Measurements from ENCODE around the gene RXRA. TPM values are rescaled to one million over a fixed set of nuclear protein-coding genes. Genes with fewer than 3 reads are reported as not detected.

Gene RXRA
- total RNA-seq, 1 experiment from 2014 or later = 29.9 TPM

DNA sequence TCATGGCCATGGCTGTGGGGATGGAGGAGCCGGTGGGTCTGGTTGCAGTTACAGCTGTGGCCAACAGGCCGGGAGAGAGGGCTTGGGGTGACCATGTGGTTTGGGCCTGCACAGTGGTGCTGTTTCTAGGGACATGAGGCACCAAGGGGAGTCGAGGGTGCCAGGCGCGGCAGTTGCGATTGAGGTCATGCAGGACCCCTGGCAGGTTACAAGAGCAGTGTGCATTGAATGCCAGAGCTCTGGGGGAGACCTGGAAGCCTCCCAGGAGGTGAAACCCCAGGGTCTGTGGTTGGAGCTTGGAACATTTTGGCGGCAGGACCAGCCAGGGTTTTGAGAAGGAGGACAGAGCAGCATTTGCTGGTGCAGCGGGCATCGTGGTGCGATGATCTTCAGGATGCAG, 21.7 kb downstream of the RXRA start:
- no peak overlapping the region for H3K4me3 Mint-ChIP-seq
- H4K5ac ChIP-seq (ENCODE audit: insufficient read length, low read depth, low read length) = no peak overlapping the region
- no peak overlapping the region for H3K56ac ChIP-seq (ENCODE audit: insufficient read length, low read depth, low read length)
- TF ChIP-seq, protein P1, sequence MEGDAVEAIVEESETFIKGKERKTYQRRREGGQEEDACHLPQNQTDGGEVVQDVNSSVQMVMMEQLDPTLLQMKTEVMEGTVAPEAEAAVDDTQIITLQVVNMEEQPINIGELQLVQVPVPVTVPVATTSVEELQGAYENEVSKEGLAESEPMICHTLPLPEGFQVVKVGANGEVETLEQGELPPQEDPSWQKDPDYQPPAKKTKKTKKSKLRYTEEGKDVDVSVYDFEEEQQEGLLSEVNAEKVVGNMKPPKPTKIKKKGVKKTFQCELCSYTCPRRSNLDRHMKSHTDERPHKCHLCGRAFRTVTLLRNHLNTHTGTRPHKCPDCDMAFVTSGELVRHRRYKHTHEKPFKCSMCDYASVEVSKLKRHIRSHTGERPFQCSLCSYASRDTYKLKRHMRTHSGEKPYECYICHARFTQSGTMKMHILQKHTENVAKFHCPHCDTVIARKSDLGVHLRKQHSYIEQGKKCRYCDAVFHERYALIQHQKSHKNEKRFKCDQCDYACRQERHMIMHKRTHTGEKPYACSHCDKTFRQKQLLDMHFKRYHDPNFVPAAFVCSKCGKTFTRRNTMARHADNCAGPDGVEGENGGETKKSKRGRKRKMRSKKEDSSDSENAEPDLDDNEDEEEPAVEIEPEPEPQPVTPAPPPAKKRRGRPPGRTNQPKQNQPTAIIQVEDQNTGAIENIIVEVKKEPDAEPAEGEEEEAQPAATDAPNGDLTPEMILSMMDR (conservative IDR thresholded peaks at IDR 0.05) = no peak
- H3K9me3 Mint-ChIP-seq = no peaks in the 10 kb centered on the region
- DNase-seq = no peak
- H3K18ac ChIP-seq (ENCODE audit: insufficient read length, low read depth, low read length) = no peak overlapping the region
- no peaks in the 10 kb centered on the region for H3K9me3 ChIP-seq (ENCODE audit: control insufficient read depth, low read depth, low read length)
- H2BK20ac ChIP-seq (ENCODE audit: low read depth, low read length, poor library complexity, severe bottlenecking) = no peak overlapping the region
- H4K20me1 ChIP-seq (ENCODE audit: control insufficient read depth, insufficient read depth, insufficient read length) = no peaks in the 10 kb centered on the region
- H3K9ac ChIP-seq (ENCODE audit: extremely low read depth, insufficient read length, low read length) = no peak overlapping the region
- no peak overlapping the region for H3K23ac ChIP-seq (ENCODE audit: insufficient read length, low read depth, low read length)
- H3K79me1 ChIP-seq (ENCODE audit: insufficient read depth, low read depth, low read length, poor library complexity, severe bottlenecking) = peaks cover 2% of the 10 kb centered on the region
- peaks cover 14 to 32% of the 10 kb centered on the region in 2 experiments for H3K4me1 Mint-ChIP-seq
- H4K91ac ChIP-seq (ENCODE audit: insufficient read length, low read depth, low read length) = no peak overlapping the region
- no peak overlapping the region for H3K4ac ChIP-seq (ENCODE audit: low read depth, low read length)
- H3K27ac ChIP-seq (ENCODE audit: insufficient read length, low read depth, low read length) = no peak overlapping the region
- no peak overlapping the region for H4K8ac ChIP-seq (replicated peaks; ENCODE audit: insufficient read length, low read depth, low read length)
- no peaks in the 10 kb centered on the region for H3K27me3 ChIP-seq (ENCODE audit: insufficient read depth, low read length)
- H3T11ph ChIP-seq (ENCODE audit: low read length) = no peak overlapping the region
- no peaks in the 10 kb centered on the region for H3K27me3 Mint-ChIP-seq (ENCODE audit: low read depth)
- H2AFZ ChIP-seq (ENCODE audit: low read length) = no peak overlapping the region
- H3K4me2 ChIP-seq (ENCODE audit: insufficient read depth, insufficient read length, low read length) = no peak overlapping the region
- no peak overlapping the region for H2BK120ac ChIP-seq (ENCODE audit: low read depth, low read length, poor library complexity, severe bottlenecking)
- peaks cover 5% of the 10 kb centered on the region; the same call in 1 of the 2 replicates for H3K79me2 ChIP-seq (ENCODE audit: insufficient read depth, low read length)
- H3K23me2 ChIP-seq (ENCODE audit: insufficient read length, low read depth, low read length, poor library complexity, severe bottlenecking) = no peaks in the 10 kb centered on the region
- no peak overlapping the region for H2AK5ac ChIP-seq (ENCODE audit: insufficient read length, low read length)
- H3K14ac ChIP-seq (ENCODE audit: insufficient read depth, low read length) = no peak overlapping the region
- no peaks in the 10 kb centered on the region for H3K36me3 Mint-ChIP-seq (ENCODE audit: insufficient read depth in 1 of 3, low read depth in 3 of 3)
- no peak overlapping the region for H2BK15ac ChIP-seq (ENCODE audit: low read depth, low read length)
- H2BK5ac ChIP-seq (ENCODE audit: insufficient read length, low read length) = no peak overlapping the region
- peak overlapping the region in 1 of 3 experiments; percentile 79; a peak in 2 of 7 replicates for H3K27ac Mint-ChIP-seq
- no peak overlapping the region for H2BK12ac ChIP-seq (ENCODE audit: insufficient read length, low read depth, low read length)
- no CpG with 5 or more reads among the region's 10 CpGs for WGBS (ENCODE audit: extremely low coverage, insufficient read length, low lambda C conversion rate)
- H3K4me1 ChIP-seq (ENCODE audit: insufficient read depth, low read length) = no peaks in the 10 kb centered on the region
